Measurements from ENCODE around the gene SLC18A3. TPM values are rescaled to one million over a fixed set of nuclear protein-coding genes. Genes with fewer than 3 reads are reported as not detected.

SLC18A3 gene
- total RNA-seq, 1 experiment from 2014 or later = not detected

DNA sequence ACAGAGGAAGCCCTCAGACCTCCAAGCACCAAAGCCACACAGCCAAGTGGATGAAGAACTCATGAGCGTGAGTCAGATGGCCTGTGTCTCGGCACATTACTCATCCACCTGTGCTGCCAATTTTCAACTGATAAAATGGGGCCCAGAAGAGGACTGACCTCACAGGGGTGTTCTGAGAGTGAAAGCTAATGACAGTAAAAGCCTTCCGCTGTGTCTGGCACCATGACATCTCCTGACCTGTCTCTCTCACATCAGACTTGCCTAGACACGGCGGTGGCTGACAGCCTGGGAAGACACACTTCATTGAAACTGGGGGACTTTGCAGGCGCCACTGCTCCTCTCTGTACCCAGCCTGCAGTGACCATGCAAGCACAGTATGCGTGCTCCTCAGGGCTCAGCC, 8.3 kb upstream of the SLC18A3 start:
- in situ Hi-C loops (cut with HindIII; ENCODE audit: low pct_unique_long_range_greater_than_20kb, low sequenced_read_pairs) (no loop called here), intact Hi-C loops (cut with micrococcal nuclease; ENCODE audit: unreplicated experiment) (no loop called here)
- ChIA-PET POLR2A (no interaction called here), CTCF (no interaction called here)
- Histone ChIP-seq H3K27ac (ENCODE audit: low read length) (no peak overlapping the region), H3K4me1 (ENCODE audit: control insufficient read depth, insufficient read depth, low read length) (no peaks in the 10 kb centered on the region), H3K9me3 (ENCODE audit: control insufficient read depth, insufficient read depth, low read depth, low read length) (no peaks in the 10 kb centered on the region), H3K36me3 (ENCODE audit: control insufficient read depth, insufficient read depth, low read length) (no peaks in the 10 kb centered on the region), H3K27me3 (ENCODE audit: control insufficient read depth, insufficient read depth, low read length) (peaks cover 15% of the 10 kb centered on the region), H3K4me3 (ENCODE audit: low read depth in 2 of 2, low read length in 2 of 2) (no peak overlapping the region)
- no TSS peak for BruUV-seq (replicated peaks)
- peak; percentile 48; the same call in 1 of the 2 replicates for ATAC-seq
- DNase-seq (ENCODE audit: low read depth, low spot score) = no peak
- TF ChIP-seq TCF7L2 (IDR thresholded peaks at IDR 0.05; ENCODE audit: low read depth, low read length) (no peak), SIN3A (IDR thresholded peaks at IDR 0.05; ENCODE audit: borderline replicate concordance, insufficient read depth, low read depth, low read length) (no peak), POLR2AphosphoS5 (IDR thresholded peaks at IDR 0.05; ENCODE audit: low read depth, low read length) (no peak)
- TF ChIP-seq, protein P1, sequence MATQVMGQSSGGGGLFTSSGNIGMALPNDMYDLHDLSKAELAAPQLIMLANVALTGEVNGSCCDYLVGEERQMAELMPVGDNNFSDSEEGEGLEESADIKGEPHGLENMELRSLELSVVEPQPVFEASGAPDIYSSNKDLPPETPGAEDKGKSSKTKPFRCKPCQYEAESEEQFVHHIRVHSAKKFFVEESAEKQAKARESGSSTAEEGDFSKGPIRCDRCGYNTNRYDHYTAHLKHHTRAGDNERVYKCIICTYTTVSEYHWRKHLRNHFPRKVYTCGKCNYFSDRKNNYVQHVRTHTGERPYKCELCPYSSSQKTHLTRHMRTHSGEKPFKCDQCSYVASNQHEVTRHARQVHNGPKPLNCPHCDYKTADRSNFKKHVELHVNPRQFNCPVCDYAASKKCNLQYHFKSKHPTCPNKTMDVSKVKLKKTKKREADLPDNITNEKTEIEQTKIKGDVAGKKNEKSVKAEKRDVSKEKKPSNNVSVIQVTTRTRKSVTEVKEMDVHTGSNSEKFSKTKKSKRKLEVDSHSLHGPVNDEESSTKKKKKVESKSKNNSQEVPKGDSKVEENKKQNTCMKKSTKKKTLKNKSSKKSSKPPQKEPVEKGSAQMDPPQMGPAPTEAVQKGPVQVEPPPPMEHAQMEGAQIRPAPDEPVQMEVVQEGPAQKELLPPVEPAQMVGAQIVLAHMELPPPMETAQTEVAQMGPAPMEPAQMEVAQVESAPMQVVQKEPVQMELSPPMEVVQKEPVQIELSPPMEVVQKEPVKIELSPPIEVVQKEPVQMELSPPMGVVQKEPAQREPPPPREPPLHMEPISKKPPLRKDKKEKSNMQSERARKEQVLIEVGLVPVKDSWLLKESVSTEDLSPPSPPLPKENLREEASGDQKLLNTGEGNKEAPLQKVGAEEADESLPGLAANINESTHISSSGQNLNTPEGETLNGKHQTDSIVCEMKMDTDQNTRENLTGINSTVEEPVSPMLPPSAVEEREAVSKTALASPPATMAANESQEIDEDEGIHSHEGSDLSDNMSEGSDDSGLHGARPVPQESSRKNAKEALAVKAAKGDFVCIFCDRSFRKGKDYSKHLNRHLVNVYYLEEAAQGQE (IDR thresholded peaks at IDR 0.05; ENCODE audit: insufficient read depth in 1 of 2, low read depth in 2 of 2, low read length in 1 of 2) = no peak
- TF ChIP-seq, protein P2, sequence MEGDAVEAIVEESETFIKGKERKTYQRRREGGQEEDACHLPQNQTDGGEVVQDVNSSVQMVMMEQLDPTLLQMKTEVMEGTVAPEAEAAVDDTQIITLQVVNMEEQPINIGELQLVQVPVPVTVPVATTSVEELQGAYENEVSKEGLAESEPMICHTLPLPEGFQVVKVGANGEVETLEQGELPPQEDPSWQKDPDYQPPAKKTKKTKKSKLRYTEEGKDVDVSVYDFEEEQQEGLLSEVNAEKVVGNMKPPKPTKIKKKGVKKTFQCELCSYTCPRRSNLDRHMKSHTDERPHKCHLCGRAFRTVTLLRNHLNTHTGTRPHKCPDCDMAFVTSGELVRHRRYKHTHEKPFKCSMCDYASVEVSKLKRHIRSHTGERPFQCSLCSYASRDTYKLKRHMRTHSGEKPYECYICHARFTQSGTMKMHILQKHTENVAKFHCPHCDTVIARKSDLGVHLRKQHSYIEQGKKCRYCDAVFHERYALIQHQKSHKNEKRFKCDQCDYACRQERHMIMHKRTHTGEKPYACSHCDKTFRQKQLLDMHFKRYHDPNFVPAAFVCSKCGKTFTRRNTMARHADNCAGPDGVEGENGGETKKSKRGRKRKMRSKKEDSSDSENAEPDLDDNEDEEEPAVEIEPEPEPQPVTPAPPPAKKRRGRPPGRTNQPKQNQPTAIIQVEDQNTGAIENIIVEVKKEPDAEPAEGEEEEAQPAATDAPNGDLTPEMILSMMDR (IDR thresholded peaks at IDR 0.05) = no peak

DNA sequence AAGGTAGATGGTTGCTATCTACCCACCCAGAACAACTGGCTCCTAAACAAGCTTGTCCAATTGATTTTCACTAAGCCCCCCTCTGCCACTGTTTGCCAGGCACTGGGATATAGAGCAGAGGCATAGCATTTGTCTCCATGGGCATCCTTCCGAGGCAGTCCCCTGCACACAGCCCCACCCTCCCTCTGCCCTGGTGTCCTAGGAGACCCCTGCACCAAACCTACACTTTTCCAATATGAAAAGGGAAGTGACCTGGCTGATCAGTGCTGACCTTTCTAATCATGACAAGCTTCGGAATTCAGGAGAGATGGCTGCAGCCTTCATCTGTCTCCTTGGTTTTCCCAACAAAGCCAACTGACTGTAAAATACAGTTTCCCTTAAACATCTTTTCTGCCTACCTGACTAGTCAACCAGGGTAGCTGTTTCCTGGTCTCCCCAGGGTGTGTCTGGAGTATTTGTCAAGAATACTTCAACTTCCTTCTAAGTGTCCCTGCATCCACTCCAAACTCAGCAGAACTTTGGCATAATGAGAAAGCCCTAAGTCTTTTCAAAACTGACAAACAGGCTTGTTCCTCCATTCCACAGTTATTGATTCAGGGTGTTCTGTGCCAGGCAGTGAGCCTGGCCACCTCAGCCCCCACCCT, 7.6 kb upstream of the SLC18A3 start:
- intact Hi-C loops (cut with micrococcal nuclease; ENCODE audit: unreplicated experiment) = no loop called here
- Histone ChIP-seq H3K27me3 (ENCODE audit: control insufficient read depth, insufficient read depth, low read length) (peaks cover 15% of the 10 kb centered on the region), H3K4me1 (ENCODE audit: control insufficient read depth, insufficient read depth, low read length) (no peaks in the 10 kb centered on the region), H3K9me3 (ENCODE audit: control insufficient read depth, insufficient read depth, low read depth, low read length) (no peaks in the 10 kb centered on the region), H3K36me3 (ENCODE audit: control insufficient read depth, insufficient read depth, low read length) (no peaks in the 10 kb centered on the region), H3K4me3 (ENCODE audit: low read depth in 2 of 2, low read length in 2 of 2) (no peak overlapping the region), H3K27ac (ENCODE audit: low read length) (no peak overlapping the region)
- ChIA-PET POLR2A (no interaction called here), CTCF (no interaction called here)
- no TSS peak for BruUV-seq (replicated peaks)
- TF ChIP-seq TCF7L2 (IDR thresholded peaks at IDR 0.05; ENCODE audit: low read depth, low read length) (no peak), SIN3A (IDR thresholded peaks at IDR 0.05; ENCODE audit: borderline replicate concordance, insufficient read depth, low read depth, low read length) (no peak), POLR2AphosphoS5 (IDR thresholded peaks at IDR 0.05; ENCODE audit: low read depth, low read length) (no peak)
- TF ChIP-seq, protein P2 (IDR thresholded peaks at IDR 0.05) = no peak
- TF ChIP-seq, protein P1 (IDR thresholded peaks at IDR 0.05; ENCODE audit: insufficient read depth in 1 of 2, low read depth in 2 of 2, low read length in 1 of 2) = no peak
- no peak for ATAC-seq
- DNase-seq (ENCODE audit: low read depth, low spot score) = no peak
- in situ Hi-C loops (cut with HindIII; ENCODE audit: low pct_unique_long_range_greater_than_20kb, low sequenced_read_pairs) = no loop called here
